Liver (tissue), 9 donors: Measurements from ENCODE around the gene HYCC1. TPM values are rescaled to one million over a fixed set of nuclear protein-coding genes. Genes with fewer than 3 reads are reported as not detected.

ENCODE experiments used
- DNase-seq: peaks from one replicate; pipeline ENCODE4 v3.0.0-alpha.2; 2017; ENCODE audit warnings: low spot score
- H3K27ac ChIP-seq, 2 donors: one replicate each; pipeline ENCODE4 v1.7.0; 2013; ENCODE audit warnings: inconsistent platforms in 2 of 2, low read length in 2 of 2, control low read depth in 1 of 2, low read depth in 1 of 2, mild to moderate bottlenecking in 1 of 2
- H3K27me3 ChIP-seq, 4 donors: one replicate each; pipeline versions ENCODE4 v1.6.1 to v1.7.0; 2013; ENCODE audit warnings: low read length in 3 of 4, inconsistent platforms in 1 of 4, mild to moderate bottlenecking in 1 of 4, moderate library complexity in 1 of 4; ENCODE audit not compliant: control insufficient read depth in 4 of 4, insufficient read depth in 4 of 4
- H3K36me3 ChIP-seq, 4 donors: one replicate each; pipeline versions ENCODE4 v1.6.1 to v1.7.0; 2013; ENCODE audit warnings: low read length in 3 of 4, mild to moderate bottlenecking in 3 of 4, low read depth in 1 of 4, moderate library complexity in 1 of 4; ENCODE audit not compliant: control insufficient read depth in 4 of 4, insufficient read depth in 3 of 4
- H3K4me1 ChIP-seq, 4 donors: one replicate each; pipeline versions ENCODE4 v1.6.1 to v1.7.0; 2013; ENCODE audit warnings: low read length in 3 of 4, mild to moderate bottlenecking in 3 of 4, moderate library complexity in 1 of 4; ENCODE audit not compliant: control insufficient read depth in 4 of 4, insufficient read depth in 4 of 4
- H3K4me3 ChIP-seq, 3 donors: one replicate each; pipeline versions ENCODE4 v1.6.1 to v1.7.0; 2013; ENCODE audit warnings: low read length in 3 of 3, control low read depth in 1 of 3, low read depth in 1 of 3, mild to moderate bottlenecking in 1 of 3
- H3K9ac ChIP-seq, 2 donors: one replicate each; pipeline ENCODE4 v1.7.0; 2013; ENCODE audit warnings: low read length in 2 of 2, mild to moderate bottlenecking in 2 of 2, moderate library complexity in 2 of 2, control low read depth in 1 of 2, low read depth in 1 of 2
- H3K9me3 ChIP-seq, 4 donors: one replicate each; pipeline versions ENCODE4 v1.6.1 to v1.7.0; 2013; ENCODE audit warnings: low read length in 3 of 4; ENCODE audit not compliant: control insufficient read depth in 4 of 4
- EGR1 ChIP-seq, 2 donors: IDR thresholded peaks; 2 replicates each; pipeline ENCODE4 v1.6.1; 2016 to 2018; ENCODE audit warnings: antibody characterized with exemption in 2 of 2, low read depth in 2 of 2
- FOXA1 ChIP-seq: IDR thresholded peaks from 2 replicates; pipeline ENCODE4 v1.6.1; 2016; ENCODE audit warnings: antibody characterized with exemption
- FOXA2 ChIP-seq: IDR thresholded peaks from 2 replicates; pipeline ENCODE4 v1.6.1; 2016; ENCODE audit warnings: antibody characterized with exemption
- GABPA ChIP-seq, 2 donors: IDR thresholded peaks in 1 of 2; conservative IDR thresholded peaks in 1 of 2; 2 replicates each; pipeline ENCODE4 v1.6.1; 2016; ENCODE audit warnings: antibody characterized with exemption in 2 of 2, mild to moderate bottlenecking in 1 of 2, moderate library complexity in 1 of 2
- HNF4A ChIP-seq, 2 donors: conservative IDR thresholded peaks; 2 replicates each; pipeline ENCODE4 v1.6.1; 2016; ENCODE audit warnings: antibody characterized with exemption in 2 of 2, mild to moderate bottlenecking in 2 of 2
- HNF4G ChIP-seq: IDR thresholded peaks from 2 replicates; pipeline ENCODE4 v1.6.1; 2016; ENCODE audit warnings: antibody characterized with exemption
- JUND ChIP-seq, 2 donors: IDR thresholded peaks; 2 replicates each; pipeline ENCODE4 v1.6.1; 2016; ENCODE audit warnings: antibody characterized with exemption in 2 of 2
- NR2F2 ChIP-seq: IDR thresholded peaks from 2 replicates; pipeline ENCODE4 v1.6.1; 2016; ENCODE audit warnings: antibody characterized with exemption
- RAD21 ChIP-seq, 2 donors: IDR thresholded peaks; 2 replicates each; pipeline ENCODE4 v1.6.1; 2016; ENCODE audit warnings: antibody characterized with exemption in 2 of 2, mild to moderate bottlenecking in 2 of 2
- RXRA ChIP-seq, 2 donors: IDR thresholded peaks; 2 replicates each; pipeline ENCODE4 v1.6.1; 2017 to 2018; ENCODE audit warnings: antibody characterized with exemption in 2 of 2, mild to moderate bottlenecking in 1 of 2
- TAF1 ChIP-seq: conservative IDR thresholded peaks from 2 replicates; pipeline ENCODE4 v1.6.1; 2016; ENCODE audit warnings: antibody characterized with exemption, mild to moderate bottlenecking
- YY1 ChIP-seq: IDR thresholded peaks from 2 replicates; pipeline ENCODE4 v1.6.1; 2016; ENCODE audit warnings: antibody characterized with exemption, mild to moderate bottlenecking
- WGBS: extraction: QIAGEN DNeasy Blood & Tissue Kit; methylation state at CpG from one replicate; pipeline ENCODE4 v1.1.7; 2013; 5-methylcytosine and 5-hydroxymethylcytosine counted together
- polyA plus RNA-seq, 2 donors: library from polyadenylated mRNA; stranded (reverse) in 1 of 2; unstranded in 1 of 2; fragments of 200-250 nt in 1 of 2; fragments of >200 nt in 1 of 2; fragmentation: Nextera tagmentation in 1 of 2; extraction: Ambion mirVana in 1 of 2; gene quantifications; one replicate each; pipeline versions ENCODE4 v1.2.1 to v1.2.3, GENCODE V29; 2013 to 2015
- total RNA-seq, 2 donors: library from RNA; depleted of rRNA; stranded (reverse); fragments of >200 nt; gene quantifications; one replicate each; pipeline ENCODE4 v1.2.3, GENCODE V29; 2014
- TF ChIP-seq, protein P1 (sequence below): IDR thresholded peaks from 2 replicates; pipeline ENCODE4 v1.6.1; 2016; ENCODE audit warnings: antibody characterized with exemption
- TF ChIP-seq, protein P2 (sequence below): fragments of 150-350 bp; IDR thresholded peaks from 2 replicates; pipeline ENCODE4 v1.5.1; 2017; ENCODE audit warnings: improper control_type of control experiment, low read depth, low read length; ENCODE audit not compliant: missing input control
- TF ChIP-seq, protein P3 (sequence below): IDR thresholded peaks from 2 replicates; pipeline ENCODE4 v1.6.1; 2016; ENCODE audit warnings: antibody characterized with exemption
- TF ChIP-seq, protein P4 (sequence below): IDR thresholded peaks from 2 replicates; pipeline ENCODE4 v1.6.1; 2016; ENCODE audit warnings: antibody characterized with exemption
- donor health status: healthy.
- donor health status: healthy.
- donor health status: healthy.
- donor health status: healthy.
- donor health status: healthy.

HYCC1 gene
- total and polyA plus RNA-seq, 4 donors, result 5.6 to 19.0 (median 10.6) TPM

DNA sequence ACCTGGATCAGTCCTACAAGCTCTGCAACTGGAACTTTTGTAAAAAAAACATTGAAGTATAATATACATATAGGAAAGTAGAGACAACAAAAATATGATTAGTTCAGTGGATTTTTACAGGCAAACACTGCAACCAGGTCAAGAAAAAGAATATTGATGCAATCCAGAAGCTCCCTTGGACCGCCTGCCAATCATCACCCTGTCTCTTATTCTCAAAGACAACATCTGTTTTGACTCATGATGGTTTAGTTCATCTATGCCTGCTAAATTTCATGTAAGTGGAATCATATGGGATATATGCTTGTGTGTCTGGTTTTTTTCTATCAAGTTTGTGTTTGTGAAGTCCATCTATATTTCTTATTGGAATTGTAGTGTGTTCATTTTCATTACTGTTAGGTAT, 7.7 kb upstream of the HYCC1 start:
- H3K9me3 ChIP-seq, result no peaks in the 10 kb centered on the region
- H3K27me3 ChIP-seq, result peaks cover 0 to 5% (median 0%) of the 10 kb centered on the region in 4 donors
- no peak overlapping the region for H3K9ac ChIP-seq
- 45% methylated on average over 1 of the region's 1 CpG for WGBS
- no peak for TF ChIP-seq JUND (IDR thresholded peaks at IDR 0.05)
- TF ChIP-seq, protein P1, sequence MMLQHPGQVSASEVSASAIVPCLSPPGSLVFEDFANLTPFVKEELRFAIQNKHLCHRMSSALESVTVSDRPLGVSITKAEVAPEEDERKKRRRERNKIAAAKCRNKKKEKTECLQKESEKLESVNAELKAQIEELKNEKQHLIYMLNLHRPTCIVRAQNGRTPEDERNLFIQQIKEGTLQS, result no peak
- TF ChIP-seq, protein P2, sequence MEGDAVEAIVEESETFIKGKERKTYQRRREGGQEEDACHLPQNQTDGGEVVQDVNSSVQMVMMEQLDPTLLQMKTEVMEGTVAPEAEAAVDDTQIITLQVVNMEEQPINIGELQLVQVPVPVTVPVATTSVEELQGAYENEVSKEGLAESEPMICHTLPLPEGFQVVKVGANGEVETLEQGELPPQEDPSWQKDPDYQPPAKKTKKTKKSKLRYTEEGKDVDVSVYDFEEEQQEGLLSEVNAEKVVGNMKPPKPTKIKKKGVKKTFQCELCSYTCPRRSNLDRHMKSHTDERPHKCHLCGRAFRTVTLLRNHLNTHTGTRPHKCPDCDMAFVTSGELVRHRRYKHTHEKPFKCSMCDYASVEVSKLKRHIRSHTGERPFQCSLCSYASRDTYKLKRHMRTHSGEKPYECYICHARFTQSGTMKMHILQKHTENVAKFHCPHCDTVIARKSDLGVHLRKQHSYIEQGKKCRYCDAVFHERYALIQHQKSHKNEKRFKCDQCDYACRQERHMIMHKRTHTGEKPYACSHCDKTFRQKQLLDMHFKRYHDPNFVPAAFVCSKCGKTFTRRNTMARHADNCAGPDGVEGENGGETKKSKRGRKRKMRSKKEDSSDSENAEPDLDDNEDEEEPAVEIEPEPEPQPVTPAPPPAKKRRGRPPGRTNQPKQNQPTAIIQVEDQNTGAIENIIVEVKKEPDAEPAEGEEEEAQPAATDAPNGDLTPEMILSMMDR, result no peak
- TF ChIP-seq EGR1 (IDR thresholded peaks at IDR 0.05; ENCODE audit: low read depth in 2 of 2), result no peak
- no peak for TF ChIP-seq HNF4A (conservative IDR thresholded peaks at IDR 0.05)
- TF ChIP-seq, protein P3, sequence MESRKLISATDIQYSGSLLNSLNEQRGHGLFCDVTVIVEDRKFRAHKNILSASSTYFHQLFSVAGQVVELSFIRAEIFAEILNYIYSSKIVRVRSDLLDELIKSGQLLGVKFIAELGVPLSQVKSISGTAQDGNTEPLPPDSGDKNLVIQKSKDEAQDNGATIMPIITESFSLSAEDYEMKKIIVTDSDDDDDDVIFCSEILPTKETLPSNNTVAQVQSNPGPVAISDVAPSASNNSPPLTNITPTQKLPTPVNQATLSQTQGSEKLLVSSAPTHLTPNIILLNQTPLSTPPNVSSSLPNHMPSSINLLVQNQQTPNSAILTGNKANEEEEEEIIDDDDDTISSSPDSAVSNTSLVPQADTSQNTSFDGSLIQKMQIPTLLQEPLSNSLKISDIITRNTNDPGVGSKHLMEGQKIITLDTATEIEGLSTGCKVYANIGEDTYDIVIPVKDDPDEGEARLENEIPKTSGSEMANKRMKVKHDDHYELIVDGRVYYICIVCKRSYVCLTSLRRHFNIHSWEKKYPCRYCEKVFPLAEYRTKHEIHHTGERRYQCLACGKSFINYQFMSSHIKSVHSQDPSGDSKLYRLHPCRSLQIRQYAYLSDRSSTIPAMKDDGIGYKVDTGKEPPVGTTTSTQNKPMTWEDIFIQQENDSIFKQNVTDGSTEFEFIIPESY, result no peak
- no peak for TF ChIP-seq YY1
- no peak for TF ChIP-seq GABPA (IDR thresholded peaks at IDR 0.05 in 1 of 2, conservative IDR thresholded peaks at IDR 0.05 in 1 of 2)
- no peak for TF ChIP-seq RAD21 (IDR thresholded peaks at IDR 0.05)
- no peak for TF ChIP-seq NR2F2
- TF ChIP-seq, protein P4, sequence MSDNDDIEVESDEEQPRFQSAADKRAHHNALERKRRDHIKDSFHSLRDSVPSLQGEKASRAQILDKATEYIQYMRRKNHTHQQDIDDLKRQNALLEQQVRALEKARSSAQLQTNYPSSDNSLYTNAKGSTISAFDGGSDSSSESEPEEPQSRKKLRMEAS, result no peak
- TF ChIP-seq TAF1, result no peak
- DNase-seq, result no peak
- H3K4me1 ChIP-seq, result peaks cover 0 to 2% (median 0%) of the 10 kb centered on the region in 4 donors
- no peak overlapping the region for H3K27ac ChIP-seq
- no peaks in the 10 kb centered on the region for H3K36me3 ChIP-seq
- H3K4me3 ChIP-seq, result no peak overlapping the region

DNA sequence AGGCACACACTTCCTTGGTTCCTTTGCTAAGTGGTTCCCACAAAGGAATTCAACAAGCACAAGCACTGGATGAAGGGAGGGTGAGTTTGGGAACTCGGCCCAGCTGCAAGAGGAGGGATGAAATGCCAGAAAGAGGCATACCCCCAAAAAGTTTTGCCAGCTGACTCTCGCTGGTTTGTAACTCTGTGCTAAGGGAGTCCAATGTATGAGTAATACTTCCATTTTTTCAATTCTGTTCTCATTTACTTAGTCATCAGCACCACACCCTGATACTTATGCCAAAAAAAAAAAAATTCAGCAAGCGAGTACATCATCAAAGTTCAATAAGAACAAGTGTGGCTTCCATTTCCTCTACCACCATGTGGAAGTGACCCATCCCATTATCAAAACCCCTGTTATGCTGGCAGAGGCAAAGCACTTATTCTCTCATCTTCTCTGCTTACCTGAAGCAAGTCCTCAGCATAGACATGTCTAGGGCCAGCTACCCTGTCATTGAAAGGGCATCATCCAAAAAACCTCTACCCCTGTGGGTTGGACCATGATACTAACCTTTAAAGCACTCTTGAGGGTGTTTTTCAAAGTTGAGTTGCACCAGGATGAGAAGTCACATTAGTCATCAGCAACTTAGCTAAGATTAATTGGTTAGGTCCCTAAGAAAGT, 6.9 kb upstream of the HYCC1 start:
- TF ChIP-seq, protein P1, result no peak
- TF ChIP-seq JUND (IDR thresholded peaks at IDR 0.05) (no peak), FOXA2 (no peak), EGR1 (IDR thresholded peaks at IDR 0.05; ENCODE audit: low read depth in 2 of 2) (no peak), RAD21 (IDR thresholded peaks at IDR 0.05) (no peak), FOXA1 (no peak), RXRA (IDR thresholded peaks at IDR 0.05) (no peak), HNF4G (no peak)
- TF ChIP-seq, protein P3, result no peak
- TF ChIP-seq, protein P2, result no peak
- TF ChIP-seq, protein P4, result no peak
- Histone ChIP-seq H3K36me3 (no peaks in the 10 kb centered on the region), H3K9ac (no peak overlapping the region), H3K4me1 (peaks cover 0 to 2% (median 0%) of the 10 kb centered on the region in 4 donors), H3K27ac (no peak overlapping the region), H3K27me3 (peaks cover 0 to 5% (median 0%) of the 10 kb centered on the region in 4 donors), H3K4me3 (no peak overlapping the region), H3K9me3 (no peaks in the 10 kb centered on the region)
- WGBS, result 73% methylated on average over 3 of the region's 3 CpGs
- no peak for DNase-seq
